OCI-LY3 (cell line): Measurements from ENCODE around the gene SLC38A10.

Experiments
- H2AFZ ChIP-seq: fragments of 200-600, 300-600 bp; shearing (Covaris generic); 2 replicates; pipeline ENCODE4 v1.6.0; 2014; ENCODE audit warnings: antibody characterized with exemption, low read depth, low read length
- H3K27ac ChIP-seq: fragments of 200-600, 300-600 bp; sonication (generic); 2 replicates; pipeline ENCODE4 v1.5.1; 2014; ENCODE audit warnings: mild to moderate bottlenecking, low read length, moderate library complexity, mixed read lengths
- H3K27me3 ChIP-seq: fragments of 200-600, 300-600 bp; sonication (generic); 2 replicates; pipeline ENCODE4 v1.6.1; 2014; ENCODE audit warnings: low read depth, low read length, mixed read lengths
- H3K36me3 ChIP-seq: fragments of 200-600, 300-600 bp; sonication (generic); replicated peaks from 2 replicates; pipeline ENCODE3; 2014; ENCODE audit warnings: low read depth, low read length, mixed read lengths
- H3K4me1 ChIP-seq: fragments of 300-600, 200-600 bp; sonication (generic); 2 replicates; pipeline ENCODE4 v1.6.1; 2014; ENCODE audit warnings: low read length, mixed read lengths
- H3K4me2 ChIP-seq: fragments of 200-600, 300-600 bp; sonication (generic); 2 replicates; pipeline ENCODE4 v1.6.1; 2014; ENCODE audit warnings: low read length, mixed read lengths
- H3K4me3 ChIP-seq: fragments of 300-600, 200-600 bp; sonication (generic); 2 replicates; pipeline ENCODE4 v1.5.1; 2014; ENCODE audit warnings: antibody characterized with exemption, mild to moderate bottlenecking, low read length, moderate library complexity
- H3K79me2 ChIP-seq: fragments of 300-600, 200-600 bp; shearing (Covaris generic); 2 replicates; pipeline ENCODE4 v1.6.1; 2014; ENCODE audit warnings: mild to moderate bottlenecking, low read length, mixed read lengths
- H3K9ac ChIP-seq: fragments of 300-600, 200-600 bp; shearing (Covaris generic); 2 replicates; pipeline ENCODE4 v1.6.0; 2014; ENCODE audit warnings: mild to moderate bottlenecking, low read length, moderate library complexity
- H3K9me3 ChIP-seq: fragments of 200-600, 300-600 bp; shearing (Covaris generic); 2 replicates; pipeline ENCODE4 v1.6.1; 2014; ENCODE audit warnings: low read length, mixed read lengths; ENCODE audit not compliant: insufficient read depth
- H4K20me1 ChIP-seq: fragments of 200-600, 300-600 bp; sonication (generic); 2 replicates; pipeline ENCODE4 v1.6.1; 2016; ENCODE audit warnings: low read length, mixed read lengths; ENCODE audit not compliant: insufficient read depth
- CTCF ChIP-seq: fragments of 200-600, 300-600 bp; sonication (generic); IDR thresholded peaks from 2 replicates; pipeline ENCODE4 v1.5.1; 2014; ENCODE audit warnings: antibody characterized with exemption, low read length, low read depth
- EZH2phosphoT487 ChIP-seq: fragments of 200-600 bp; shearing (Covaris generic); IDR thresholded peaks from 2 replicates; pipeline ENCODE4 v1.6.1; 2018; ENCODE audit warnings: antibody characterized with exemption, mixed run types, low read depth

The SLC38A10 gene

GRCh38 chr17:81232616-81233241, 62.4 kb downstream of the SLC38A10 start:
- Histone ChIP-seq H3K36me3 (peaks cover 12% of the 10 kb centered on the region), H3K4me1 (peaks cover 23% of the 10 kb centered on the region), H4K20me1 (no peaks in the 10 kb centered on the region), H3K27me3 (no peaks in the 10 kb centered on the region), H2AFZ (no peak overlapping the region), H3K79me2 (peaks cover 3% of the 10 kb centered on the region), H3K4me3 (no peak overlapping the region), H3K9me3 (no peaks in the 10 kb centered on the region), H3K9ac (no peak overlapping the region), H3K27ac (no peak overlapping the region), H3K4me2 (no peak overlapping the region)
- TF ChIP-seq EZH2phosphoT487 (no peak), CTCF (no peak)

GRCh38 chr17:81231766-81232581, 63.1 kb downstream of the SLC38A10 start:
- H4K20me1 ChIP-seq = no peaks in the 10 kb centered on the region
- peaks cover 27% of the 10 kb centered on the region for H3K4me1 ChIP-seq
- peaks cover 2% of the 10 kb centered on the region; the same call in 1 of the 2 replicates for H3K9me3 ChIP-seq
- H3K9ac ChIP-seq = no peak overlapping the region
- H3K27me3 ChIP-seq = no peaks in the 10 kb centered on the region
- H3K4me3 ChIP-seq = no peak overlapping the region
- H3K4me2 ChIP-seq = no peak overlapping the region
- H2AFZ ChIP-seq = no peak overlapping the region
- H3K36me3 ChIP-seq = peaks cover 12% of the 10 kb centered on the region
- TF ChIP-seq CTCF (no peak), EZH2phosphoT487 (no peak)
- H3K27ac ChIP-seq = no peak overlapping the region
- H3K79me2 ChIP-seq = no peaks in the 10 kb centered on the region

GRCh38 chr17:81231121-81231645, 63.9 kb downstream of the SLC38A10 start:
- no peak overlapping the region for H3K4me3 ChIP-seq
- no peak overlapping the region for H2AFZ ChIP-seq
- TF ChIP-seq CTCF (no peak), EZH2phosphoT487 (no peak)
- H3K9me3 ChIP-seq = peaks cover 3% of the 10 kb centered on the region; the same call in 1 of the 2 replicates
- no peak overlapping the region for H3K4me2 ChIP-seq
- H3K9ac ChIP-seq = no peak overlapping the region
- no peaks in the 10 kb centered on the region for H3K27me3 ChIP-seq
- peaks cover 28% of the 10 kb centered on the region for H3K4me1 ChIP-seq
- no peak overlapping the region for H3K27ac ChIP-seq
- no peaks in the 10 kb centered on the region for H3K79me2 ChIP-seq
- peaks cover 12% of the 10 kb centered on the region for H3K36me3 ChIP-seq
- H4K20me1 ChIP-seq = no peaks in the 10 kb centered on the region

GRCh38 chr17:81230043-81230820, 64.9 kb downstream of the SLC38A10 start:
- H3K79me2 ChIP-seq = no peaks in the 10 kb centered on the region
- no peak overlapping the region for H3K9ac ChIP-seq
- H3K4me1 ChIP-seq = peaks cover 28% of the 10 kb centered on the region
- no peak overlapping the region for H2AFZ ChIP-seq
- H3K9me3 ChIP-seq = peaks cover 3% of the 10 kb centered on the region; the same call in 1 of the 2 replicates
- no peak overlapping the region for H3K4me2 ChIP-seq
- H3K4me3 ChIP-seq = no peak overlapping the region
- no peaks in the 10 kb centered on the region for H3K27me3 ChIP-seq
- no peak overlapping the region for H3K27ac ChIP-seq
- H4K20me1 ChIP-seq = no peaks in the 10 kb centered on the region
- peaks cover 12% of the 10 kb centered on the region for H3K36me3 ChIP-seq
- no peak for TF ChIP-seq EZH2phosphoT487
- TF ChIP-seq CTCF = peak; percentile 51
